ENCODE data around the gene MDP1. TPM values are rescaled to one million over a fixed set of nuclear protein-coding genes. Genes with fewer than 3 reads are reported as not detected.

The MDP1 gene
- polyA plus RNA-seq, 1 of the 3 experiments (the other 2 are of a cell fraction), result 36.7 TPM

DNA sequence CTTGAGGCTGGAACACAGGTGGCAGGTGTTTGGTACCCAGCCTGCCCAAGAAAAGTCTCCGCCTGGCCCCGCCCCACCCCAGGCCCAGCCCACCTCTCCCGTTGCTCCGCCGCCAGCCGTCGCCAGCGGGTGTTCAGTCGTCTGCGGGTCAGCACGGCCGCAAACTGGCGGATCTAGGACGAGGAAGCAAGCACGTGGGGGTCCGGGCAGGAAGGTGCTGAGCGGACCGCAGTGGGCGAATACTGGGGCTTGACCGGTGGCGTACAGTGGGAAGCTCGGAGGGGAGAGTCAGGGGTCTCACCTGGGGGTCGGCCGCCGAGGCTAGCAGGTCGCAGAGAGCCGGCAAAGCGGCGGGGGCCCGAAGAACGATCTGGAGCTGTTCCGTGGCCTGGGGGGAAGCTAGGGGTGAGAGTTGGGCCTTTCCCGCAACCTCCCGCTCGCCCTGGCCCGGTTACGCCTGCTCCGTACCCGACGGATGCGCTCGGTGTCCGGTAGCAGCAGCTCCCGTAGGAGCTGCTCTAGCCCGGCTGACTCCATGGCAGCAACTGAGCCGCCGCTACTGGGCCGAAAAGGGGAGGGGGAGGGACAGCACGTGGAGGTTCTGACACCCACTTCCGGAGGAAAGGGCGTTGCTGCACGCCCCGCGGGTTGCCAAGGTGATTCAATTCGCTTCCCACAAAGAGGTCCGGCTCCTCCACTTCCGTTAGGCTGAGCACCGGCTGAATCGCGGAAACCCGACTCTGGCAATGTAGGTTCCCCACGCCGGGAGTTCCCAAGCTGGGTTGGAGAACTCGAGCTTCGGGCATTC lies 27.4 kb downstream of the MDP1 start, which contains the start of gene IPO4 (continued):
- TF ChIP-seq, protein P1, sequence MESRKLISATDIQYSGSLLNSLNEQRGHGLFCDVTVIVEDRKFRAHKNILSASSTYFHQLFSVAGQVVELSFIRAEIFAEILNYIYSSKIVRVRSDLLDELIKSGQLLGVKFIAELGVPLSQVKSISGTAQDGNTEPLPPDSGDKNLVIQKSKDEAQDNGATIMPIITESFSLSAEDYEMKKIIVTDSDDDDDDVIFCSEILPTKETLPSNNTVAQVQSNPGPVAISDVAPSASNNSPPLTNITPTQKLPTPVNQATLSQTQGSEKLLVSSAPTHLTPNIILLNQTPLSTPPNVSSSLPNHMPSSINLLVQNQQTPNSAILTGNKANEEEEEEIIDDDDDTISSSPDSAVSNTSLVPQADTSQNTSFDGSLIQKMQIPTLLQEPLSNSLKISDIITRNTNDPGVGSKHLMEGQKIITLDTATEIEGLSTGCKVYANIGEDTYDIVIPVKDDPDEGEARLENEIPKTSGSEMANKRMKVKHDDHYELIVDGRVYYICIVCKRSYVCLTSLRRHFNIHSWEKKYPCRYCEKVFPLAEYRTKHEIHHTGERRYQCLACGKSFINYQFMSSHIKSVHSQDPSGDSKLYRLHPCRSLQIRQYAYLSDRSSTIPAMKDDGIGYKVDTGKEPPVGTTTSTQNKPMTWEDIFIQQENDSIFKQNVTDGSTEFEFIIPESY (IDR thresholded peaks at IDR 0.05; ENCODE audit: borderline replicate concordance, low read depth), result peak; percentile 79; the same call in 1 of the 2 replicates
- TF ChIP-seq RCOR1 (IDR thresholded peaks at IDR 0.05; ENCODE audit: low read length), result peak; percentile 44; the same call in 1 of the 2 replicates
- TF ChIP-seq, protein P2, sequence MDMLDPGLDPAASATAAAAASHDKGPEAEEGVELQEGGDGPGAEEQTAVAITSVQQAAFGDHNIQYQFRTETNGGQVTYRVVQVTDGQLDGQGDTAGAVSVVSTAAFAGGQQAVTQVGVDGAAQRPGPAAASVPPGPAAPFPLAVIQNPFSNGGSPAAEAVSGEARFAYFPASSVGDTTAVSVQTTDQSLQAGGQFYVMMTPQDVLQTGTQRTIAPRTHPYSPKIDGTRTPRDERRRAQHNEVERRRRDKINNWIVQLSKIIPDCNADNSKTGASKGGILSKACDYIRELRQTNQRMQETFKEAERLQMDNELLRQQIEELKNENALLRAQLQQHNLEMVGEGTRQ (IDR thresholded peaks at IDR 0.05; ENCODE audit: borderline replicate concordance, low read depth, low read length), result peak; percentile 52; the same call in 1 of the 2 replicates
- peak; percentile 96 for TF ChIP-seq CHD2 (IDR thresholded peaks at IDR 0.05; ENCODE audit: low read length, partially characterized antibody)
- TF ChIP-seq, protein P3, sequence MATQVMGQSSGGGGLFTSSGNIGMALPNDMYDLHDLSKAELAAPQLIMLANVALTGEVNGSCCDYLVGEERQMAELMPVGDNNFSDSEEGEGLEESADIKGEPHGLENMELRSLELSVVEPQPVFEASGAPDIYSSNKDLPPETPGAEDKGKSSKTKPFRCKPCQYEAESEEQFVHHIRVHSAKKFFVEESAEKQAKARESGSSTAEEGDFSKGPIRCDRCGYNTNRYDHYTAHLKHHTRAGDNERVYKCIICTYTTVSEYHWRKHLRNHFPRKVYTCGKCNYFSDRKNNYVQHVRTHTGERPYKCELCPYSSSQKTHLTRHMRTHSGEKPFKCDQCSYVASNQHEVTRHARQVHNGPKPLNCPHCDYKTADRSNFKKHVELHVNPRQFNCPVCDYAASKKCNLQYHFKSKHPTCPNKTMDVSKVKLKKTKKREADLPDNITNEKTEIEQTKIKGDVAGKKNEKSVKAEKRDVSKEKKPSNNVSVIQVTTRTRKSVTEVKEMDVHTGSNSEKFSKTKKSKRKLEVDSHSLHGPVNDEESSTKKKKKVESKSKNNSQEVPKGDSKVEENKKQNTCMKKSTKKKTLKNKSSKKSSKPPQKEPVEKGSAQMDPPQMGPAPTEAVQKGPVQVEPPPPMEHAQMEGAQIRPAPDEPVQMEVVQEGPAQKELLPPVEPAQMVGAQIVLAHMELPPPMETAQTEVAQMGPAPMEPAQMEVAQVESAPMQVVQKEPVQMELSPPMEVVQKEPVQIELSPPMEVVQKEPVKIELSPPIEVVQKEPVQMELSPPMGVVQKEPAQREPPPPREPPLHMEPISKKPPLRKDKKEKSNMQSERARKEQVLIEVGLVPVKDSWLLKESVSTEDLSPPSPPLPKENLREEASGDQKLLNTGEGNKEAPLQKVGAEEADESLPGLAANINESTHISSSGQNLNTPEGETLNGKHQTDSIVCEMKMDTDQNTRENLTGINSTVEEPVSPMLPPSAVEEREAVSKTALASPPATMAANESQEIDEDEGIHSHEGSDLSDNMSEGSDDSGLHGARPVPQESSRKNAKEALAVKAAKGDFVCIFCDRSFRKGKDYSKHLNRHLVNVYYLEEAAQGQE (IDR thresholded peaks at IDR 0.05; ENCODE audit: low read depth, low read length), result peak; percentile 43; the same call in 1 of the 2 replicates
- no peak for TF ChIP-seq RXRA (IDR thresholded peaks at IDR 0.05; ENCODE audit: borderline replicate concordance, low read depth)
- TF ChIP-seq EP300 (IDR thresholded peaks at IDR 0.05; ENCODE audit: borderline replicate concordance in 1 of 2, low read depth in 1 of 2, low read length in 1 of 2), result peak; percentile 4 to 31; a peak in 1 of 4 replicates
- peak; percentile 36; the same call in 1 of the 2 replicates for TF ChIP-seq TCF12 (IDR thresholded peaks at IDR 0.05)
- peak; percentile 21; the same call in 1 of the 2 replicates for TF ChIP-seq JUND (IDR thresholded peaks at IDR 0.05)
- TF ChIP-seq SIN3A (IDR thresholded peaks at IDR 0.05; ENCODE audit: borderline replicate concordance, low read depth, low read length), result peak; percentile 99
- TF ChIP-seq RAD21 (IDR thresholded peaks at IDR 0.05; ENCODE audit: low read length), result no peak
- 0 out of 2 replicates have a peak, but pooled peaks have one; percentile 13 for TF ChIP-seq TEAD4 (IDR thresholded peaks at IDR 0.05; ENCODE audit: borderline replicate concordance, insufficient read depth)
- TF ChIP-seq, protein P4, sequence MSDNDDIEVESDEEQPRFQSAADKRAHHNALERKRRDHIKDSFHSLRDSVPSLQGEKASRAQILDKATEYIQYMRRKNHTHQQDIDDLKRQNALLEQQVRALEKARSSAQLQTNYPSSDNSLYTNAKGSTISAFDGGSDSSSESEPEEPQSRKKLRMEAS (IDR thresholded peaks at IDR 0.05; ENCODE audit: low read depth), result peak; percentile 100
- peak; percentile 89 for TF ChIP-seq POLR2AphosphoS5 (IDR thresholded peaks at IDR 0.05; ENCODE audit: low read depth, low read length)
- TF ChIP-seq ELF1 (IDR thresholded peaks at IDR 0.05), result peak; percentile 82
- TF ChIP-seq, protein P5, sequence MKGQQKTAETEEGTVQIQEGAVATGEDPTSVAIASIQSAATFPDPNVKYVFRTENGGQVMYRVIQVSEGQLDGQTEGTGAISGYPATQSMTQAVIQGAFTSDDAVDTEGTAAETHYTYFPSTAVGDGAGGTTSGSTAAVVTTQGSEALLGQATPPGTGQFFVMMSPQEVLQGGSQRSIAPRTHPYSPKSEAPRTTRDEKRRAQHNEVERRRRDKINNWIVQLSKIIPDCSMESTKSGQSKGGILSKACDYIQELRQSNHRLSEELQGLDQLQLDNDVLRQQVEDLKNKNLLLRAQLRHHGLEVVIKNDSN (IDR thresholded peaks at IDR 0.05; ENCODE audit: borderline replicate concordance, low read depth), result peak; percentile 84
- TF ChIP-seq FOXJ3 (CRISPR knock-in tag; IDR thresholded peaks at IDR 0.05), result no peak
- TF ChIP-seq FOSL2 (IDR thresholded peaks at IDR 0.05; ENCODE audit: borderline replicate concordance, low read depth), result no peak
- TF ChIP-seq YY1 (IDR thresholded peaks at IDR 0.05; ENCODE audit: low read depth), result peak; percentile 66; the same call in 1 of the 2 replicates
- no peak for TF ChIP-seq GATA2 (CRISPR knock-in tag; IDR thresholded peaks at IDR 0.05)

Data from SK-N-SH (cell line).